K562 (cell line): Measurements from ENCODE around the gene ASB6. TPM values are rescaled to one million over a fixed set of nuclear protein-coding genes. Genes with fewer than 3 reads are reported as not detected.

ENCODE experiments used
- ARID1B ChIP-seq: fragments of 450-650 bp; IDR thresholded peaks from 2 replicates; pipeline ENCODE4 v1.6.1; 2016; ENCODE audit warnings: antibody characterized with exemption, mild to moderate bottlenecking, inconsistent platforms
- CHCHD3 ChIP-seq: fragments of 250-450 bp; sonication (Bioruptor Pico); IDR thresholded peaks from 2 replicates; pipeline ENCODE4 v2.1.2; 2022; ENCODE audit warnings: mild to moderate bottlenecking
- E2F8 ChIP-seq: fragments of 450-650 bp; IDR thresholded peaks from 2 replicates; pipeline ENCODE4 v1.7.1; 2018; ENCODE audit warnings: mild to moderate bottlenecking, low read depth; ENCODE audit not compliant: partially characterized antibody
- ELK1 ChIP-seq: sonication (generic); formaldehyde crosslinking; IDR thresholded peaks from 2 replicates; pipeline ENCODE4 v1.8.1; 2022; ENCODE audit warnings: missing genetic modification reagents
- FOXO4 ChIP-seq: fragments of 450-650 bp; formaldehyde crosslinking; IDR thresholded peaks from 2 replicates; pipeline ENCODE4 v1.4.0; 2020; ENCODE audit warnings: mild to moderate bottlenecking, moderate library complexity
- GTF2A2 ChIP-seq: IDR thresholded peaks from 2 replicates; pipeline ENCODE4 v1.6.1; 2016; ENCODE audit warnings: mild to moderate bottlenecking, missing genetic modification characterization, missing compliant biosample characterization
- GTF2F1 ChIP-seq: IDR thresholded peaks from 2 replicates; pipeline ENCODE4 v1.6.1; 2011; ENCODE audit warnings: low read depth, low read length, improper control_type of control experiment
- KDM5B ChIP-seq: fragments of 200-600 bp; sonication (generic); IDR thresholded peaks from 2 replicates; pipeline ENCODE4 v1.6.1; 2012; ENCODE audit warnings: low read depth, mild to moderate bottlenecking, moderate library complexity, low read length, control low read depth, inconsistent platforms; ENCODE audit not compliant: insufficient replicate concordance
- MCM7 ChIP-seq, 2 experiments: fragments of 450-650 bp; IDR thresholded peaks; 2 replicates each; pipeline ENCODE4 v1.6.1; 2016 to 2018
- PRPF4 ChIP-seq: fragments of 200-400 bp; formaldehyde crosslinking; IDR thresholded peaks from one replicate; pipeline ENCODE4 v1.6.1; 2017; ENCODE audit warnings: low read length, low read depth, mild to moderate bottlenecking; ENCODE audit not compliant: insufficient read depth, poor library complexity, severe bottlenecking
- RBFOX2 ChIP-seq: fragments of 200-400 bp; formaldehyde crosslinking; IDR thresholded peaks from 2 replicates; pipeline ENCODE4 v1.6.1; 2017; ENCODE audit warnings: low read depth, mild to moderate bottlenecking, low read length, moderate library complexity
- TAF7 ChIP-seq: fragments of 450-650 bp; IDR thresholded peaks from 2 replicates; pipeline ENCODE4 v1.6.1; 2016; ENCODE audit warnings: missing genetic modification characterization, missing compliant biosample characterization
- TCF7 ChIP-seq: sonication (generic); IDR thresholded peaks from 2 replicates; pipeline ENCODE4 v1.6.1; 2016; ENCODE audit warnings: antibody characterized with exemption, borderline replicate concordance
- ZBTB7A ChIP-seq: IDR thresholded peaks from 2 replicates; pipeline ENCODE4 v1.6.1; 2011; ENCODE audit warnings: low read depth, mild to moderate bottlenecking, low read length, moderate library complexity, borderline replicate concordance; ENCODE audit not compliant: control insufficient read depth
- ZC3H4 ChIP-seq: sonication (generic); formaldehyde crosslinking; IDR thresholded peaks from 2 replicates; pipeline ENCODE4 v1.9.0; 2021; ENCODE audit warnings: missing genetic modification reagents, borderline replicate concordance
- ZNF23 ChIP-seq: fragments of 250-450 bp; sonication (Bioruptor Pico); IDR thresholded peaks from 2 replicates; pipeline ENCODE4 v1.4.0; 2020; ENCODE audit warnings: mild to moderate bottlenecking
- ZNF398 ChIP-seq: fragments of 250-450 bp; sonication (Bioruptor Pico); IDR thresholded peaks from 2 replicates; pipeline ENCODE4 v1.8.0; 2021; ENCODE audit warnings: moderate library complexity, mild to moderate bottlenecking, inconsistent platforms
- ZNF584 ChIP-seq: fragments of 200-800 bp; sonication (Bioruptor generic); IDR thresholded peaks from 2 replicates; pipeline ENCODE4 v1.6.1; 2016; ENCODE audit warnings: low read depth, mild to moderate bottlenecking, missing genetic modification characterization, missing compliant biosample characterization
- ZNF699 ChIP-seq: fragments of 250-450 bp; sonication (Bioruptor Pico); IDR thresholded peaks from 2 replicates; pipeline ENCODE4 v1.8.0; 2021; ENCODE audit warnings: mild to moderate bottlenecking, moderate library complexity; ENCODE audit not compliant: insufficient replicate concordance
- polyA plus RNA-seq, 8 experiments: library from polyadenylated mRNA; depleted of rRNA in 4 of 8; stranded (reverse) in 5 of 8; unstranded in 3 of 8; fragments of >200 nt; fragmentation: Nextera tagmentation in 2 of 8; fragmentation: Illumina TruSeq in 1 of 8; extraction: Ambion mirVana in 2 of 8; extraction: Trizol in 1 of 8; gene quantifications; 2 replicates each; pipeline versions ENCODE4 v1.2.1 to v1.2.3, GENCODE V29; 2011 to 2014; ENCODE audit warnings: inconsistent platforms in 1 of 8, missing spikeins in 1 of 8
- total RNA-seq, 7 experiments: library from RNA; depleted of rRNA in 6 of 7; stranded (reverse); fragments of >200 nt in 6 of 7; fragmentation: Illumina TruSeq in 2 of 7; extraction: Trizol in 2 of 7; gene quantifications; 2 replicates each; pipeline versions ENCODE4 v1.2.1 to v1.2.3, GENCODE V29; 2011 to 2021; ENCODE audit warnings: low replicate concordance in 1 of 7

Gene ASB6
- total and polyA plus RNA-seq, 9 of the 15 experiments (the other 6 are each of a cell fraction or from before 2014, with no cell fraction given) = 0.92 to 17.8 (median 11.3) TPM

GRCh38 chr9:129626079-129626624, 15.8 kb downstream of the ASB6 start, which contains the start of gene NTMT1 (continued):
- no peak; the same call in 1 of the 2 replicates for TF ChIP-seq ZNF584
- no peak for TF ChIP-seq ZNF23
- TF ChIP-seq TAF7 (tag) = peak; percentile 67; the same call in 1 of the 2 replicates
- no peak for TF ChIP-seq ELK1 (CRISPR knock-in tag)
- no peak for TF ChIP-seq MCM7 (IDR thresholded peaks at IDR 0.05)
- no peak for TF ChIP-seq GTF2F1
- TF ChIP-seq ZNF398 (CRISPR knock-in tag) = no peak
- no peak for TF ChIP-seq ZNF699 (CRISPR knock-in tag)
- peak; percentile 81 for TF ChIP-seq E2F8
- TF ChIP-seq KDM5B = peak; percentile 86
- no peak for TF ChIP-seq ZC3H4 (CRISPR knock-in tag)
- TF ChIP-seq FOXO4 (CRISPR knock-in tag) = peak; percentile 71; the same call in 1 of the 2 replicates
- peak; percentile 98 for TF ChIP-seq RBFOX2
- no peak; the same call in 1 of the 2 replicates for TF ChIP-seq ARID1B
- TF ChIP-seq TCF7 = no peak
- TF ChIP-seq PRPF4 = no peak
- TF ChIP-seq CHCHD3 (CRISPR knock-in tag) = no peak
- no peak for TF ChIP-seq ZBTB7A
- TF ChIP-seq GTF2A2 (tag) = no peak
